Left renal cortex interstitium (tissue), 4 donors: Measurements from ENCODE around the gene MAML1. TPM values are rescaled to one million over a fixed set of nuclear protein-coding genes. Genes with fewer than 3 reads are reported as not detected.
A peak's percentile ranks its signal among the peaks of the same experiment; 100 is the strongest.

Source experiments
- DNase-seq, 4 donors: peaks; one replicate each; pipeline ENCODE4 v3.0.0-alpha.2; 2013; ENCODE audit warnings: low read depth in 4 of 4, low spot score in 2 of 4, missing footprints in 1 of 4
- polyA plus RNA-seq, 4 donors: library from polyadenylated mRNA; unstranded; fragments of 120-200 nt; gene quantifications; one replicate each; pipeline ENCODE4 v1.2.1, GENCODE V29; 2013; ENCODE audit not compliant: insufficient read length in 4 of 4

MAML1 gene
- polyA plus RNA-seq, 4 donors, result 35.7 to 55.3 (median 42.8) TPM

DNA sequence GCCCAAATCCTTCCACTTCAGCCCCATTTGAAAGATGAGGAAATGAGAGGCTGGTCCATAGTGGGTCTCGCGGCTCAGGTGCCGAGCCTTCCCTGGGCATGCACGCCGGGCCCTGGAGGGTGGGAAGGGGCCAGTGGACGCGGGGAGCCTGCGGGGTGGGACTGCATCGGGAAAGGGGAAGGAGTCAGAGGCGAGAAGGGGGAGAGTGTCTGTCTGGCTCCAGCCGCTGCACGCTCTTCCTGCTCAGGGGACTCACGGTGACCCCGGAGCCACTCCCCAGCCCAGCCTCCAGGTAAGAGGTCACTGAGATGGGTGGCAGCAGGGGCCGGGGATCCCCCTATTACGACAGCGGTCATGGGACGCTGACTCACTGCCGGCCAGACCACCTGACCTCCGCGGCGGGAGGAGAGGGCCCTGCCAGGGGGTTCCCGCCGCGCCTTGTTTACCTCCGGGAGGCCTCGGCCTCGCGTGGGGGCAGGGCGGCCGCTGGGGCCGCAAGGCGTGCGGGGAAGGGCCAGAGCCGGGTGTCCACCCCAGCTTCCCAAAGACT is 86.2 kb downstream of the MAML1 start:
- no peak for DNase-seq

DNA sequence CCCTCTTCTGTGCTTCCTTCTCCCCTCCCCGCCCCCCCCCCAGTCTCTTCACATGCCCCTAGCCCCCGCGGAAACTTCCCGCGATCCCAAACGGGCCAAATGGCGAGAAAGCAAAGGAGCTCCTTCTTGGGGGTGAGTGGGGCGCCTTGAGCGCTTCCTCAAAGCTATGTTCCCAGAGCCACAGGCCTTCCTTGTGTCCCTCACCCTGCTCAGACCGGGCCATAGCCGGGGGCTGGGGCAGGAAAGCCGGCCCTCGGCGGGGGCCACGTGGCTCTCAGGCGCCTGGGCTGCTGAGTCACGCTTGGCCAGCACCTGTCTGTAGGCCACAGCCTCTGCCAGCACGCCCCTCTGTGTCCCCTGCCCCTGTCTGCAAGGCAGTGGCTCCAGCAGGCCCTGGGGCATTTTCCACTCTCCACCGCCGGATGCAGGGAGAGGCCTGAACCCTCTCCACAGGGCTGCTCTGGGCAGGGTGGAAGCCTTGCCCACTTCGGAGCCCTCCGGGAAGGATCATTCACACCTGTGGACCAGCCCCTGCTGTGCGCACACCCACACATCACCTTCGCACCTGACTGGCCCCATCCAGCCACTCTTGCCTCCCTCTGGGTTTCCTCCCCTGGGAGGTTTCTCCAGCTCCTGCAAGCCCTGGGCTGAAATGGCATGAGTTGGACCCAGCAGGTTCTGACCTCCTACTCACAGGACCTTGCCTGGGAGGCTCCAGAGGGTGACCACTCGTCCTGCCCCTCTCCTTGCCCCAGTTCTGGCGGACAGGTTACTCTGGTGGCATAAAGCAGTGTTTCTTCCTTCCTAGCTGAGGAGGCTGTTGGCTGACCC is 86.9 kb downstream of the MAML1 start:
- no peak for DNase-seq

GRCh38 chr5:179820127-179820482 is 87.5 kb downstream of the MAML1 start:
- DNase-seq, result no peak

DNA sequence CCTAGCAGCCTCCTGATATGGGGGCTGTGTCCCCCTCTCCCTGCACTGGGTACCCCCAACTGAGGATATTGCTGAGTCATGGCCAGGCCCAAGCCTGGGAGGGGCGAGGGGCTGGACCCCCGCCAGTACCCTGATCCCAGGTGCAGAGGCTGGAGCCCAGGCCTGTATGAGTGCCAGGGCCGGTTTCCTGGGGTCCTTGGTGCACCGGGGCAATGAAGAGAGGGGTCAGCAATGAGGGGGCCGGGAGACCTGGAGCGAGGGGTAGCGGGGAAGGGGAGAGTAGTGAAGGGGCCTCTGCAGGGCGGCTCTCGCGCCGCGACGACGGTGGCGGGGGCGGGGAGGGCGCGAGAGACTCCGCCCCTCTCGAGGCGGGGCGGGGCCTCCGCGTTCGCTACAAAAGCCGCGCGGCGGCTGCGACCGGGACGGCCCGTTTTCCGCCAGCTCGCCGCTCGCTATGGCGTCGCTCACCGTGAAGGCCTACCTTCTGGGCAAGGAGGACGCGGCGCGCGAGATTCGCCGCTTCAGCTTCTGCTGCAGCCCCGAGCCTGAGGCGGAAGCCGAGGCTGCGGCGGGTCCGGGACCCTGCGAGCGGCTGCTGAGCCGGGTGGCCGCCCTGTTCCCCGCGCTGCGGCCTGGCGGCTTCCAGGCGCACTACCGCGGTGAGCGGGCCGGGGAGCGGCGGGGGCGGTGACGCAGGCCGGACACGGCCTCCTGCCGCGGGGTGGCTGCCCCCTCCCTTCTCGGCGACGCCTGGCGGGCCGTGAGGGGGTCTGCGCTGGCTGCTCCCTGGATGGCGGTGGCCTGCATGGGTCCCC is 88.1 kb downstream of the MAML1 start, which contains the start of gene SQSTM1:
TSS of gene SQSTM1 (plus strand) at position 423 of the 815 bp plus-strand sequence. CDS start at position 455, 32 bp downstream.
- peak in 1 of 4 donors; percentile 75 for DNase-seq

- DNase-seq, result peak in 2 of 4 donors; percentile 81 to 84
Observed at GRCh38 chr5:179821298-179822058, 88.9 kb downstream of the MAML1 start.

DNA sequence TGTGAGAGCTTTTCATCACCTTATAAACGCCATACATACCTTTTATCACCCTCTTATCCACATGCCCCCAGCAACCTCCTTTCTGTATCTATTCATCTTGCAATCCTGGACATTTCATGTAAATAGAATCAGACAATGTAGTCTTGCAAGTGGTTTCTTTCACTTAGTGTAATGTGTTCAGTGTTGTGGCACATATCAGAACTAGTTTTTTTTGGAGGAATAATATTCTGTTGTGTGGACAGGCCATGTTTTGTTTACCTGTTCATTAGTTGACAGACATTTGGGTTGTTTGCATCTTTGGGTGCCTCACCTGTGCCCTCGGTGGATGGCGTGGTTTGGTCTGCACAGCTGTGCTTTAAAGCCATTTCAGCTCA is 89.4 kb downstream of the MAML1 start:
- no peak for DNase-seq

DNA sequence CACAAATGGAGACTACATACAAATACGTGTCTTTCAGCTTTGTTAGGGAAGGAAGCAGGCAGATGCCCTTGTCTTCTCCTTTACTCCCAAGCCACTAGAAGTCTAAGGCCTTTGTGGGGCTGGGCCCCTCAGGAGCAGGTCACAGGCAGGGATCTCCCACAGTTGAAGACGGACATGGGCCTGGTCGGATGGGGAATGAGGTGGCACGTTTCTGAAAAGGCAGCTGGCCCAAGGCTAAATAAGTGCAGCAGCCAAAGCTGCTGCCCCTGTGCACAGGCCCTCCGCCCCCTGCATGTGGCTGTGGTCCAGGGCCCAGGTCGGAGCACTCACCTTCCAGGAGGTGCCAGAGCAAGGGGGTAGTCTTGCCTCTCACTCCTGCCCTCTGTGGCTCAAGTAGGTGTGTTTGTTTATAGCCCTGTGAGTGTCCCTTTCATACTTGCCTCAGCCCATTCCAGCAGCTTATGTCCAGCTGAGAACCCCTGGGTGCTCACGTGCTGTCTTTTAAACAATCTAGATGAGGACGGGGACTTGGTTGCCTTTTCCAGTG is 89.9 kb downstream of the MAML1 start:
- DNase-seq, result no peak

GRCh38 chr5:179823937-179824744 is 91.5 kb downstream of the MAML1 start:
- DNase-seq, result no peak

GRCh38 chr5:179824745-179825112 is 92.1 kb downstream of the MAML1 start:
- DNase-seq, result no peak

GRCh38 chr5:179825655-179826182 is 93.1 kb downstream of the MAML1 start:
- no peak for DNase-seq

Other genes with a start within 250 kb of the MAML1 start
- 10 to 100 TPM; 72.4 to 95.4 (median 87.6) TPM for gene RUFY1, start 182.3 kb upstream of the MAML1 start, polyA plus RNA-seq
- gene HNRNPH1, start 109.2 kb upstream of the MAML1 start, polyA plus RNA-seq, result 1,000 to 10,000 TPM in 2 of 4 donors, 100 to 1,000 TPM in 2; 691 to 2,061 (median 1,218) TPM
- gene CBY3, start 51.8 kb upstream of the MAML1 start, polyA plus RNA-seq, result 1 to 10 TPM in 2 of 4 donors, under 1 TPM in 1, not detected in 1; 0.81 to 2.1 (median 1.1) TPM
- gene CANX, start 33.9 kb upstream of the MAML1 start, polyA plus RNA-seq, result 100 to 1,000 TPM; 468 to 603 (median 522) TPM
- 1 to 10 TPM; 2.0 to 6.5 (median 5.3) TPM for gene LTC4S, start 61.2 kb downstream of the MAML1 start, polyA plus RNA-seq
- gene MGAT4B, start 74.0 kb downstream of the MAML1 start, polyA plus RNA-seq, result 100 to 1,000 TPM; 161 to 189 (median 175) TPM
- 100 to 1,000 TPM in 3 of 4 donors, 10 to 100 TPM in 1; 91.2 to 125 (median 114) TPM for gene SQSTM1, start 88.1 kb downstream of the MAML1 start, polyA plus RNA-seq
- gene MRNIP, start 126.0 kb downstream of the MAML1 start, polyA plus RNA-seq, result 10 to 100 TPM; 29.0 to 57.2 (median 39.6) TPM
- gene TBC1D9B, start 175.1 kb downstream of the MAML1 start, polyA plus RNA-seq, result 100 to 1,000 TPM in 3 of 4 donors, 10 to 100 TPM in 1; 87.5 to 141 (median 109) TPM